Sigmoid colon (tissue), 4 donors: ENCODE measurements around the gene USP27X.

Experiments
- POLR2A ChIP-seq, 2 donors: fragments of 450-650 bp; IDR thresholded peaks; one replicate each; pipeline ENCODE4 v1.6.1; 2016; ENCODE audit warnings: antibody characterized with exemption in 2 of 2, mild to moderate bottlenecking in 2 of 2, moderate library complexity in 2 of 2
- POLR2AphosphoS5 ChIP-seq, 4 donors: sonication (generic); formaldehyde crosslinking; IDR thresholded peaks; one replicate each; pipeline ENCODE4 v1.6.1; 2017; ENCODE audit warnings: antibody characterized with exemption in 4 of 4
- TF ChIP-seq, protein P1 (sequence below), 4 experiments: fragments of 450-650 bp in 3 of 4; fragments of 200-600 bp in 1 of 4; IDR thresholded peaks; one replicate each; pipeline ENCODE4 v1.5.1; 2016 to 2019; ENCODE audit warnings: antibody characterized with exemption in 4 of 4, mild to moderate bottlenecking in 3 of 4, moderate library complexity in 2 of 4

DNA sequence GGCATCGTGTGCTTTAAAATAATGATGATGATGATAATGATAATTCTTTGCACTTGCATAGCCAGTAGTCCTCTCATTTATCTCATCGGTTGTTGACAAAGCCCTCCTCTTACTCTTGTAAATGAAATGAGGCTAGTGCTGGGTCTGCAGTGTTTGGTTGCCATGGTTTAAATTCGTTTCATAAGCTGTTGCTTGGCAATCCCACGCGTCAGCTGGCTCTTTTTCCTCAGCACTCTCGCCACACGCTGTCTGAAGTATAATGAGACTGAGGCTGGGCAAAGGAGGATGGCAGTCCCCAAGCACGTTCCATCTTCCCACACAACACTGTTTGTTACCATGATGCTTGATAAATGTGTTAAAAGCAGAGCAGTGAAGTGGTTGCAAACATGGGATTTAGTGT, 34.7 kb upstream of the USP27X start:
- no peak for TF ChIP-seq POLR2A (IDR thresholded peaks at IDR 0.05)
- no peak for TF ChIP-seq POLR2AphosphoS5 (IDR thresholded peaks at IDR 0.05)
- TF ChIP-seq, protein P1, sequence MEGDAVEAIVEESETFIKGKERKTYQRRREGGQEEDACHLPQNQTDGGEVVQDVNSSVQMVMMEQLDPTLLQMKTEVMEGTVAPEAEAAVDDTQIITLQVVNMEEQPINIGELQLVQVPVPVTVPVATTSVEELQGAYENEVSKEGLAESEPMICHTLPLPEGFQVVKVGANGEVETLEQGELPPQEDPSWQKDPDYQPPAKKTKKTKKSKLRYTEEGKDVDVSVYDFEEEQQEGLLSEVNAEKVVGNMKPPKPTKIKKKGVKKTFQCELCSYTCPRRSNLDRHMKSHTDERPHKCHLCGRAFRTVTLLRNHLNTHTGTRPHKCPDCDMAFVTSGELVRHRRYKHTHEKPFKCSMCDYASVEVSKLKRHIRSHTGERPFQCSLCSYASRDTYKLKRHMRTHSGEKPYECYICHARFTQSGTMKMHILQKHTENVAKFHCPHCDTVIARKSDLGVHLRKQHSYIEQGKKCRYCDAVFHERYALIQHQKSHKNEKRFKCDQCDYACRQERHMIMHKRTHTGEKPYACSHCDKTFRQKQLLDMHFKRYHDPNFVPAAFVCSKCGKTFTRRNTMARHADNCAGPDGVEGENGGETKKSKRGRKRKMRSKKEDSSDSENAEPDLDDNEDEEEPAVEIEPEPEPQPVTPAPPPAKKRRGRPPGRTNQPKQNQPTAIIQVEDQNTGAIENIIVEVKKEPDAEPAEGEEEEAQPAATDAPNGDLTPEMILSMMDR (IDR thresholded peaks at IDR 0.05), result no peak
